ENCODE results near the gene PLD6.

- TF ChIP-seq POLR2A (IDR thresholded peaks at IDR 0.05) (no peak), CTCF (IDR thresholded peaks at IDR 0.05) (no peak)
These were observed 46.6 kb downstream of the PLD6 start for GRCh38 chr17:17159571-17159970.

All from Peyer's patch (tissue), 4 donors.